HG02571 (cell line): ENCODE data around the gene CCDC192.

Experiments
- ATAC-seq: cut with Tn5 transposase; IDR thresholded peaks from one replicate; pipeline ENCODE4 v1.9.1; 2021; ENCODE audit warnings: mild to moderate bottlenecking, moderate library complexity; ENCODE audit not compliant: unreplicated experiment

Gene CCDC192

GRCh38 chr5:127805448-127805847 is 102.3 kb downstream of the CCDC192 start:
- no peak for ATAC-seq

- no peak for ATAC-seq
Observed at GRCh38 chr5:127806776-127807175, 103.6 kb downstream of the CCDC192 start.

- no peak for ATAC-seq
Observed at GRCh38 chr5:127809533-127809932, 106.3 kb downstream of the CCDC192 start.

GRCh38 chr5:127810017-127810416 is 106.8 kb downstream of the CCDC192 start:
- ATAC-seq: no peak

GRCh38 chr5:127810707-127811490 is 107.7 kb downstream of the CCDC192 start:
- no peak for ATAC-seq

GRCh38 chr5:127812570-127812969 is 109.4 kb downstream of the CCDC192 start:
- ATAC-seq: no peak

GRCh38 chr5:127813633-127814587 is 110.7 kb downstream of the CCDC192 start:
- no peak for ATAC-seq

- no peak for ATAC-seq
Observed at GRCh38 chr5:127814588-127814973, 111.4 kb downstream of the CCDC192 start.

GRCh38 chr5:127820910-127821553 is 117.8 kb downstream of the CCDC192 start:
- ATAC-seq: no peak

GRCh38 chr5:127821896-127822295 is 118.7 kb downstream of the CCDC192 start:
- ATAC-seq: no peak

GRCh38 chr5:127824126-127824525 is 120.9 kb downstream of the CCDC192 start:
- ATAC-seq: no peak

- ATAC-seq: no peak
Observed at GRCh38 chr5:127826011-127826410, 122.8 kb downstream of the CCDC192 start.

GRCh38 chr5:127827451-127827850 is 124.3 kb downstream of the CCDC192 start:
- ATAC-seq: no peak

- ATAC-seq: no peak
Observed at GRCh38 chr5:127830157-127830556, 127.0 kb downstream of the CCDC192 start.

- ATAC-seq: no peak
Observed at GRCh38 chr5:127830829-127831598, 127.8 kb downstream of the CCDC192 start.

- ATAC-seq: no peak
Observed at GRCh38 chr5:127832067-127832466, 128.9 kb downstream of the CCDC192 start.

- no peak for ATAC-seq
Observed at GRCh38 chr5:127834094-127834531, 130.9 kb downstream of the CCDC192 start.

- ATAC-seq: no peak
Observed at GRCh38 chr5:127834554-127834953, 131.4 kb downstream of the CCDC192 start.

- ATAC-seq: no peak
Observed at GRCh38 chr5:127838661-127839060, 135.5 kb downstream of the CCDC192 start.

GRCh38 chr5:127839072-127839471 is 135.9 kb downstream of the CCDC192 start:
- ATAC-seq: no peak
